Measurements from ENCODE around the gene PMVK.

DNA sequence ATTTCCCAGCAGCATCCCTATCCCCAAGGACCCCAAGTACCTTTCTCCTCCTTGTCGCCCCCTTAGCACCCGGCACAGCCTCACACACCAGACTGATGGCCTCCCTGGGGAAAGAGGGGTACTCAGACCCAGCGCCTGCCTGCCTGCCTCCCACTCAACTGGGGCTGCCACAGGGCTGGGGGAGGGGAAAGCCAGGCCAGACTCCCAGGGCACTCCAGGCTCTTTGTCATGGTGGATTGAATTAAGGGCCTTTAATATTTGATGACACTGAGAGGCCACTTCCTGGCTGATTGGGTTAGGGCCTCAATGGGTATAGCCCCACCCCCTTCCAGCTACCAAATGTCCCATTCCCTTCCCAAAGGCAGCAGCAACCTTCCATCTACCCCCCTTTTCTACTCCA lies 32.2 kb upstream of the PMVK start:
- TF ChIP-seq, protein P1, sequence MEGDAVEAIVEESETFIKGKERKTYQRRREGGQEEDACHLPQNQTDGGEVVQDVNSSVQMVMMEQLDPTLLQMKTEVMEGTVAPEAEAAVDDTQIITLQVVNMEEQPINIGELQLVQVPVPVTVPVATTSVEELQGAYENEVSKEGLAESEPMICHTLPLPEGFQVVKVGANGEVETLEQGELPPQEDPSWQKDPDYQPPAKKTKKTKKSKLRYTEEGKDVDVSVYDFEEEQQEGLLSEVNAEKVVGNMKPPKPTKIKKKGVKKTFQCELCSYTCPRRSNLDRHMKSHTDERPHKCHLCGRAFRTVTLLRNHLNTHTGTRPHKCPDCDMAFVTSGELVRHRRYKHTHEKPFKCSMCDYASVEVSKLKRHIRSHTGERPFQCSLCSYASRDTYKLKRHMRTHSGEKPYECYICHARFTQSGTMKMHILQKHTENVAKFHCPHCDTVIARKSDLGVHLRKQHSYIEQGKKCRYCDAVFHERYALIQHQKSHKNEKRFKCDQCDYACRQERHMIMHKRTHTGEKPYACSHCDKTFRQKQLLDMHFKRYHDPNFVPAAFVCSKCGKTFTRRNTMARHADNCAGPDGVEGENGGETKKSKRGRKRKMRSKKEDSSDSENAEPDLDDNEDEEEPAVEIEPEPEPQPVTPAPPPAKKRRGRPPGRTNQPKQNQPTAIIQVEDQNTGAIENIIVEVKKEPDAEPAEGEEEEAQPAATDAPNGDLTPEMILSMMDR (IDR thresholded peaks at IDR 0.05) = no peak
- TF ChIP-seq POLR2A (IDR thresholded peaks at IDR 0.05) (no peak), EP300 (IDR thresholded peaks at IDR 0.05) (no peak)

All from tibial nerve (tissue), 4 donors.